ENCODE results near the gene R3HCC1L.

GRCh38 chr10:98268694-98269431 is 134.4 kb downstream of the R3HCC1L start:
- TF ChIP-seq POLR2A (IDR thresholded peaks at IDR 0.05) (no peak), CTCF (IDR thresholded peaks at IDR 0.05) (no peak), EP300 (IDR thresholded peaks at IDR 0.05) (no peak)
